Activated T-helper 17 cell treated with anti-CD3 and anti-CD28 coated beads, Interleukin-2, amount 50 U/mL, for 72 hours (primary cell): ENCODE data around the gene HSPG2. TPM values are rescaled to one million over a fixed set of nuclear protein-coding genes. Genes with fewer than 3 reads are reported as not detected.
A peak's percentile ranks its signal among the peaks of the same experiment; 100 is the strongest.
"Not testable (repeated sequence)": the region's sequence is repeated elsewhere in the genome, so short reads cannot be mapped to it uniquely, and the experiment has no call there.

Experiments used
- ATAC-seq: fragments of 150-1000 bp; cut with Tn5 transposase; replicated peaks from 2 replicates; pipeline ENCODE4 v1.10.0; 2021; ENCODE audit warnings: mild to moderate bottlenecking, moderate library complexity
- H3K27ac Mint-ChIP-seq: one replicate; pipeline ENCODE4 v1.8.0; 2022; ENCODE audit warnings: mixed read lengths
- H3K27me3 Mint-ChIP-seq: one replicate; pipeline ENCODE4 v1.8.0; 2022; ENCODE audit warnings: mixed read lengths
- H3K36me3 Mint-ChIP-seq: one replicate; pipeline ENCODE4 v1.8.0; 2022; ENCODE audit warnings: low read depth, mild to moderate bottlenecking, mixed read lengths
- H3K4me1 Mint-ChIP-seq: one replicate; pipeline ENCODE4 v1.8.0; 2022; ENCODE audit warnings: mixed read lengths
- H3K4me3 Mint-ChIP-seq: one replicate; pipeline ENCODE4 v1.8.0; 2022; ENCODE audit warnings: mild to moderate bottlenecking, mixed read lengths
- H3K9me3 Mint-ChIP-seq: one replicate; pipeline ENCODE4 v1.8.0; 2022; ENCODE audit warnings: mixed read lengths
- total RNA-seq, 2 donors: library from RNA; stranded (reverse); gene quantifications; one replicate each; pipeline ENCODE4 v1.2.3, GENCODE V29; 2022

HSPG2 gene
- total RNA-seq, 2 donors from 2014 or later = 1.8 to 33.3 TPM

DNA sequence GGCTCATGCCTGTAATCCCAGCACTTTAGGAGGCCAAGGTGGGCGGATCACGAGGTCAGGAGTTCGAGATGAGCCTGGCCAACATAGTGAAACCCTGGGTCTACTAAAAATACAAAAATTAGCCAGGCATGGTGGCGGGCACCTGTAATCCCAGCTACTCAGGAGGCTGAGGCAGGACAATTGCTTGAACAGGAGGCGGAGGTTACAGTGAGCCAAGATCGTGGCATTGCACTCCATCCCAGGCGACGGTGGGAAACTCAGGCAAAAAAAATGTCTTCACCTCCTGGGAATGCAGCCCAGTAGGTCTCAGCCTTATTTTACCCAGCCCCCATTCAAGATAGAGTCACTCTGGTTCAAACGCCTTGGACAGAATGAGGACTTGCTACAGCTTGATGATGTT, 151.3 kb downstream of the HSPG2 start:
- not testable (repeated sequence) for H3K27me3 Mint-ChIP-seq, ATAC-seq, H3K9me3 Mint-ChIP-seq, H3K27ac Mint-ChIP-seq, H3K4me3 Mint-ChIP-seq, H3K4me1 Mint-ChIP-seq
- peaks cover 24% of the 10 kb centered on the region for H3K36me3 Mint-ChIP-seq

- H3K4me3 Mint-ChIP-seq = peak overlapping the region; percentile 94
- H3K4me1 Mint-ChIP-seq = peaks cover 12% of the 10 kb centered on the region
- H3K27ac Mint-ChIP-seq = peak overlapping the region; percentile 98
- peaks cover 39% of the 10 kb centered on the region for H3K36me3 Mint-ChIP-seq
- no peak for ATAC-seq
- H3K9me3 Mint-ChIP-seq = no peaks in the 10 kb centered on the region
- no peaks in the 10 kb centered on the region for H3K27me3 Mint-ChIP-seq
Measured at GRCh38 chr1:21783679-21784603, 153.2 kb downstream of the HSPG2 start.

DNA sequence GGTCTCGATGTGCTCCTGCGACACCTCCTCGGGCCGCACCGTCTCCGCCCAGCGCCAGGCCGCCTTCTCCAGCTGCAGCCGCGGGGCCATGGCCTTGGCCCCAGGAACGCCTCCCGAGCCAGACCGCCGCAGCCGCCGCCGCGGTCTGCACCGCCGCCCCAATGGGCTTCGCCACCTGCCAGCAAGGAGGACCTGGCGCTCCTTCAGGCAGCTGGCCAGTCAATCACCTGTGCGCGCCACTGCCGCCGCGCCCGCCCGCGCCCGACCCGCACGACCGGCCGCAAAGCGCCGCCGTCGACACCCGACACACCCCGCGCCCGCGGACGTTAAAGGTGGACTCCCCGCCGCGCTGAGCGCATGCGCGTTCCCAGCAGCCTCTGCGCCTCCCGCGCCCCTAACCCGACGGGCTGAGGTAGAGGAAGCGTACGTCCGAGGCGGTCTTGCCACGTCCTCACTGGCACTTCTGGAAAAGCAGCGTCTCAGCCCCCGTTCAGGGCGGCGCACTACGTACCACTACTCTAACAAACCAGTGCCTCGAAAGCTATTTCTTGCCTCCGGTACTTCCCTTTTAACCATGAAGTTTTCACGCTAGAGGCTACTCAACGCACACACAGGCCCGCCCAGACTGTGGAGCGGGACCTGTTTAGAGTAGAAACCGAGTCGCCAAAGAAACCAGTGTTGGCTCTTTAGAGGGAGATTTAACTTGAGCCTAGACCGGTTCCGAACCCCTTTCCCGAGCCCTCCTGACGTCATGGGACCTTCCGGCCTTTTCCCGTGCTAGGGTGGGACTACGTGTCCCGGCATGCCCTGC, 154.0 kb downstream of the HSPG2 start, which contains the start of gene USP48:
Gene USP48 (minus strand): TSS at position 282 of the 811 bp plus-strand sequence. CDS start 192 bp downstream, at position 90.
- peak within 1 kb of the TSS; percentile 98 for H3K27ac Mint-ChIP-seq
- peaks cover 15% of the 10 kb centered on the region for H3K4me1 Mint-ChIP-seq
- peaks cover 43% of the 10 kb centered on the region for H3K36me3 Mint-ChIP-seq
- H3K9me3 Mint-ChIP-seq = no peaks in the 10 kb centered on the region
- peak; percentile 73 for ATAC-seq
- H3K27me3 Mint-ChIP-seq = no peaks in the 10 kb centered on the region
- H3K4me3 Mint-ChIP-seq = peak within 1 kb of the TSS; percentile 94

GRCh38 chr1:21782349-21782867, 154.7 kb downstream of the HSPG2 start:
- peaks cover 20% of the 10 kb centered on the region for H3K4me1 Mint-ChIP-seq
- peak; percentile 13 for ATAC-seq
- H3K27ac Mint-ChIP-seq = peak overlapping the region; percentile 98
- H3K4me3 Mint-ChIP-seq = peak overlapping the region; percentile 94
- H3K27me3 Mint-ChIP-seq = no peaks in the 10 kb centered on the region
- peaks cover 49% of the 10 kb centered on the region for H3K36me3 Mint-ChIP-seq
- H3K9me3 Mint-ChIP-seq = no peaks in the 10 kb centered on the region

DNA sequence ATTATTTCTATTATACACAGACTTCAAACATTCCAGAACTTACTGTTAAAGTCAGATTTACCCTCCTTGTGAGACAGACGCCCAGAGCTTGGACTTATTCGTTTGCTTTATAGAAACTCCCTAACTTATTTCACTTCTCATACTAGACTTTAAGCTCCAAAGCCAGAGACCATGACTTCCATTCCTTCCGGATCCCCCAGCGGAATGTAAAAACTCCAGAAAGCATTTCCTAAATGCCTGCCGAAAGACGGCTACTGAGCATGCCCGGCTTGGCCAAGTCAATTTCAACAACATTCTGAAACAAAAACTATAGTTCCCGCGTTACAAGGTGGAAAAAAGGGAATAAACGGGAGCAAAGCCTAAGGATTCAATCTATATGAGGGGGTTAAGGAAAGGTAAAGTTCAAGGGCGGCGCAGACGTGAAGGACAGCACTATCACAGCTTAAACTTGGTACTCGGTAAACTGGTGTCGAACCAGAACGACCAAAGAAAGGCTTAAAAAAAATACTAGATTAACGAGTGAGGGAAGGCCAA, 155.2 kb downstream of the HSPG2 start:
- Mint-ChIP-seq H3K27me3 (no peaks in the 10 kb centered on the region), H3K4me3 (peak overlapping the region; percentile 94), H3K9me3 (no peaks in the 10 kb centered on the region), H3K4me1 (peaks cover 23% of the 10 kb centered on the region), H3K27ac (peak overlapping the region; percentile 98), H3K36me3 (peaks cover 55% of the 10 kb centered on the region)
- ATAC-seq = peak; percentile 23

GRCh38 chr1:21779613-21780521, 157.2 kb downstream of the HSPG2 start:
- H3K4me1 Mint-ChIP-seq = peaks cover 31% of the 10 kb centered on the region
- peak; percentile 65 for ATAC-seq
- peaks cover 69% of the 10 kb centered on the region for H3K36me3 Mint-ChIP-seq
- H3K27ac Mint-ChIP-seq = peak overlapping the region; percentile 97
- no peaks in the 10 kb centered on the region for H3K9me3 Mint-ChIP-seq
- no peaks in the 10 kb centered on the region for H3K27me3 Mint-ChIP-seq
- H3K4me3 Mint-ChIP-seq = peak overlapping the region; percentile 86

GRCh38 chr1:21778405-21778727, 158.7 kb downstream of the HSPG2 start:
- H3K9me3 Mint-ChIP-seq = no peaks in the 10 kb centered on the region
- peaks cover 70% of the 10 kb centered on the region for H3K36me3 Mint-ChIP-seq
- peak overlapping the region; percentile 86 for H3K4me3 Mint-ChIP-seq
- H3K27me3 Mint-ChIP-seq = no peaks in the 10 kb centered on the region
- no peak for ATAC-seq
- peak overlapping the region; percentile 97 for H3K27ac Mint-ChIP-seq
- H3K4me1 Mint-ChIP-seq = peaks cover 36% of the 10 kb centered on the region

- not testable (repeated sequence) for ATAC-seq, H3K27ac Mint-ChIP-seq, H3K27me3 Mint-ChIP-seq, H3K9me3 Mint-ChIP-seq
- Mint-ChIP-seq H3K4me1 (peaks cover 37% of the 10 kb centered on the region), H3K36me3 (peaks cover 68% of the 10 kb centered on the region), H3K4me3 (peak overlapping the region; percentile 86)
Measured at GRCh38 chr1:21776925-21777324, 160.2 kb downstream of the HSPG2 start.

- peak; percentile 31 for ATAC-seq
- Mint-ChIP-seq H3K27me3 (no peaks in the 10 kb centered on the region), H3K27ac (peak overlapping the region; percentile 71), H3K9me3 (no peaks in the 10 kb centered on the region), H3K36me3 (peaks cover 63% of the 10 kb centered on the region), H3K4me3 (peak overlapping the region; percentile 86), H3K4me1 (peaks cover 37% of the 10 kb centered on the region)
Measured at GRCh38 chr1:21775985-21776562, 161.0 kb downstream of the HSPG2 start.

GRCh38 chr1:21775550-21775914, 161.6 kb downstream of the HSPG2 start:
- H3K36me3 Mint-ChIP-seq = peaks cover 61% of the 10 kb centered on the region
- no peaks in the 10 kb centered on the region for H3K9me3 Mint-ChIP-seq
- peak overlapping the region; percentile 86 for H3K4me3 Mint-ChIP-seq
- no peak for ATAC-seq
- H3K4me1 Mint-ChIP-seq = peaks cover 36% of the 10 kb centered on the region
- H3K27ac Mint-ChIP-seq = peak overlapping the region; percentile 71
- no peaks in the 10 kb centered on the region for H3K27me3 Mint-ChIP-seq

DNA sequence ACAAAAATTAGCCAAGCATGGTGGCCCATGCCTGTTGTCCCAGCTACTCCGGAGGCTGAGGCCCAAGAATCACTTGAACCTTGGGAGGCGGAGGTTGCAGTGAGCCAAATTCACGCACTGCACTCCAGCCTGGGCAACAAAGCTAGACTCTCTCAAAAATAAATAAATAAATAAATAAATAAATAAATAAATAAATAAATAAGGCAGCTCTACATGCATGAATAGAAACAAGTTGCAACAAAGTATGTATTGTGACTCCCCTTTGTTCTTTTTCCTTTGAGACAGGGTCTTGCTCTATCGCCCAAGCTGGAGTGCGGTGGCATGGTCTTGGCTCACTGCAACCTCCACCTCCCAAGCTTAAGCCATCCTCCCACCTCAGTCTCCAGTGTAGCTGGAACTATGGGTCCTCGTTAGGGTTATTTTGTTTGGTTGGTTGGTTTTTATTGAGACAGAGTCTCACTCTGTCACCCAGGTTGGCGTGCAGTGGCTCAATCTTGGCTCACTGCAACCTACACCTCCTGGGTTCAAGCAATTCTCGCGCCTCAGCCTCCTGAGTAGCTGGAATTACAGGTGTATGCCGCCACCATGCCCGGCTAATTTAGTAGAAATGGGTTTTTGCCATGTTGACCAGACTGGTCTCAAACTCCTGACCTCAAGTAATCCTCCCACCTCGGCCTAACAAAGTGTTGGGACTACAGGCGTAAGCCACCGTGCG, 162.1 kb downstream of the HSPG2 start:
- Mint-ChIP-seq H3K36me3 (peaks cover 61% of the 10 kb centered on the region), H3K27me3 (no peaks in the 10 kb centered on the region), H3K4me3 (no peak overlapping the region), H3K27ac (peak overlapping the region; percentile 71), H3K4me1 (peaks cover 35% of the 10 kb centered on the region), H3K9me3 (no peaks in the 10 kb centered on the region)
- ATAC-seq = no peak

DNA sequence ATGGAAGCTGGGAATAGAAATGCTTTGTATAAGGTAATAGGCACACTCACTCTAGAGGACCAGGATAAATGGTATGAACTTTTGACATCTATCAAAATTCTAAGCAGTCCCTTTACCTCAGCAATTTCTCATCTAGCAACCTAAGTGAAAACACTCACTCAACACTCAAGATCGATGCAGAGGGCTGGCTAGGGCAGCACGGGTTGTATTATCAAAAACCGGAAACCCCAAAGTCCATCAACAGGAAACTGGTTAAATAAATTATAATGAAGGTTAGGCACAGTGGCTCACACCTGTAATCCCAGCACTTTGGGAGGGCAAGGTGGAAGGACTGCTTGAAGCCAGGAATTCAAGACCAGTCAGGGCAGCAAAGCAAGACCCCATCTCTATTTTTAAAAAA, 163.5 kb downstream of the HSPG2 start:
- peak; percentile 72 for ATAC-seq
- H3K9me3 Mint-ChIP-seq = no peaks in the 10 kb centered on the region
- H3K36me3 Mint-ChIP-seq = peaks cover 64% of the 10 kb centered on the region
- H3K27ac Mint-ChIP-seq = peak overlapping the region; percentile 62
- H3K27me3 Mint-ChIP-seq = no peaks in the 10 kb centered on the region
- H3K4me3 Mint-ChIP-seq = peak overlapping the region; percentile 58
- peaks cover 38% of the 10 kb centered on the region for H3K4me1 Mint-ChIP-seq
